ENCODE measurements around the gene FAM163B. TPM values are rescaled to one million over a fixed set of nuclear protein-coding genes. Genes with fewer than 3 reads are reported as not detected.

Gene FAM163B
- total and polyA plus RNA-seq, 2 of the 8 experiments (the other 6 are each of a cell fraction or from before 2014, with no cell fraction given): 0.63 to 1.0 TPM

DNA sequence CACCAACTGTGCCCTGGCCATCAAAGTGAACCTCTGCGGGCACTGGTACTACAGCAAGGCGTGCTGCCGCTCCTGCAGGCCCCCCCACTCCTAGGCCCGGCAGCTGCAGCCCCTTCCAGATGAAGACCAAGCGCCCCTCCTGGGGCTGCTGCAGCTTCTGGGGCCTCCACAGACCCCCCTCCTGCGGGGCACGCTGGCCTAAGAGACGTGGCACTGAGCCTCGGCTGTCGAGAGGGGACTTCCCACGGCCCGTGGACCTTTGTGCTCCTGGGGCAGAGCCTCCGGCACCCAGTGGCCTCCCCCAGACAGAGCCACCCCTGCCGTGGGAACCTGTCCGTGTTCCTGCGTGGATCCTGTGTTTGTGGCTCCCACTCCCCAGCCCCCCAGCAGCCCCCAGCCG is 34.4 kb downstream of the FAM163B start (continued):
- TF ChIP-seq, protein P1, sequence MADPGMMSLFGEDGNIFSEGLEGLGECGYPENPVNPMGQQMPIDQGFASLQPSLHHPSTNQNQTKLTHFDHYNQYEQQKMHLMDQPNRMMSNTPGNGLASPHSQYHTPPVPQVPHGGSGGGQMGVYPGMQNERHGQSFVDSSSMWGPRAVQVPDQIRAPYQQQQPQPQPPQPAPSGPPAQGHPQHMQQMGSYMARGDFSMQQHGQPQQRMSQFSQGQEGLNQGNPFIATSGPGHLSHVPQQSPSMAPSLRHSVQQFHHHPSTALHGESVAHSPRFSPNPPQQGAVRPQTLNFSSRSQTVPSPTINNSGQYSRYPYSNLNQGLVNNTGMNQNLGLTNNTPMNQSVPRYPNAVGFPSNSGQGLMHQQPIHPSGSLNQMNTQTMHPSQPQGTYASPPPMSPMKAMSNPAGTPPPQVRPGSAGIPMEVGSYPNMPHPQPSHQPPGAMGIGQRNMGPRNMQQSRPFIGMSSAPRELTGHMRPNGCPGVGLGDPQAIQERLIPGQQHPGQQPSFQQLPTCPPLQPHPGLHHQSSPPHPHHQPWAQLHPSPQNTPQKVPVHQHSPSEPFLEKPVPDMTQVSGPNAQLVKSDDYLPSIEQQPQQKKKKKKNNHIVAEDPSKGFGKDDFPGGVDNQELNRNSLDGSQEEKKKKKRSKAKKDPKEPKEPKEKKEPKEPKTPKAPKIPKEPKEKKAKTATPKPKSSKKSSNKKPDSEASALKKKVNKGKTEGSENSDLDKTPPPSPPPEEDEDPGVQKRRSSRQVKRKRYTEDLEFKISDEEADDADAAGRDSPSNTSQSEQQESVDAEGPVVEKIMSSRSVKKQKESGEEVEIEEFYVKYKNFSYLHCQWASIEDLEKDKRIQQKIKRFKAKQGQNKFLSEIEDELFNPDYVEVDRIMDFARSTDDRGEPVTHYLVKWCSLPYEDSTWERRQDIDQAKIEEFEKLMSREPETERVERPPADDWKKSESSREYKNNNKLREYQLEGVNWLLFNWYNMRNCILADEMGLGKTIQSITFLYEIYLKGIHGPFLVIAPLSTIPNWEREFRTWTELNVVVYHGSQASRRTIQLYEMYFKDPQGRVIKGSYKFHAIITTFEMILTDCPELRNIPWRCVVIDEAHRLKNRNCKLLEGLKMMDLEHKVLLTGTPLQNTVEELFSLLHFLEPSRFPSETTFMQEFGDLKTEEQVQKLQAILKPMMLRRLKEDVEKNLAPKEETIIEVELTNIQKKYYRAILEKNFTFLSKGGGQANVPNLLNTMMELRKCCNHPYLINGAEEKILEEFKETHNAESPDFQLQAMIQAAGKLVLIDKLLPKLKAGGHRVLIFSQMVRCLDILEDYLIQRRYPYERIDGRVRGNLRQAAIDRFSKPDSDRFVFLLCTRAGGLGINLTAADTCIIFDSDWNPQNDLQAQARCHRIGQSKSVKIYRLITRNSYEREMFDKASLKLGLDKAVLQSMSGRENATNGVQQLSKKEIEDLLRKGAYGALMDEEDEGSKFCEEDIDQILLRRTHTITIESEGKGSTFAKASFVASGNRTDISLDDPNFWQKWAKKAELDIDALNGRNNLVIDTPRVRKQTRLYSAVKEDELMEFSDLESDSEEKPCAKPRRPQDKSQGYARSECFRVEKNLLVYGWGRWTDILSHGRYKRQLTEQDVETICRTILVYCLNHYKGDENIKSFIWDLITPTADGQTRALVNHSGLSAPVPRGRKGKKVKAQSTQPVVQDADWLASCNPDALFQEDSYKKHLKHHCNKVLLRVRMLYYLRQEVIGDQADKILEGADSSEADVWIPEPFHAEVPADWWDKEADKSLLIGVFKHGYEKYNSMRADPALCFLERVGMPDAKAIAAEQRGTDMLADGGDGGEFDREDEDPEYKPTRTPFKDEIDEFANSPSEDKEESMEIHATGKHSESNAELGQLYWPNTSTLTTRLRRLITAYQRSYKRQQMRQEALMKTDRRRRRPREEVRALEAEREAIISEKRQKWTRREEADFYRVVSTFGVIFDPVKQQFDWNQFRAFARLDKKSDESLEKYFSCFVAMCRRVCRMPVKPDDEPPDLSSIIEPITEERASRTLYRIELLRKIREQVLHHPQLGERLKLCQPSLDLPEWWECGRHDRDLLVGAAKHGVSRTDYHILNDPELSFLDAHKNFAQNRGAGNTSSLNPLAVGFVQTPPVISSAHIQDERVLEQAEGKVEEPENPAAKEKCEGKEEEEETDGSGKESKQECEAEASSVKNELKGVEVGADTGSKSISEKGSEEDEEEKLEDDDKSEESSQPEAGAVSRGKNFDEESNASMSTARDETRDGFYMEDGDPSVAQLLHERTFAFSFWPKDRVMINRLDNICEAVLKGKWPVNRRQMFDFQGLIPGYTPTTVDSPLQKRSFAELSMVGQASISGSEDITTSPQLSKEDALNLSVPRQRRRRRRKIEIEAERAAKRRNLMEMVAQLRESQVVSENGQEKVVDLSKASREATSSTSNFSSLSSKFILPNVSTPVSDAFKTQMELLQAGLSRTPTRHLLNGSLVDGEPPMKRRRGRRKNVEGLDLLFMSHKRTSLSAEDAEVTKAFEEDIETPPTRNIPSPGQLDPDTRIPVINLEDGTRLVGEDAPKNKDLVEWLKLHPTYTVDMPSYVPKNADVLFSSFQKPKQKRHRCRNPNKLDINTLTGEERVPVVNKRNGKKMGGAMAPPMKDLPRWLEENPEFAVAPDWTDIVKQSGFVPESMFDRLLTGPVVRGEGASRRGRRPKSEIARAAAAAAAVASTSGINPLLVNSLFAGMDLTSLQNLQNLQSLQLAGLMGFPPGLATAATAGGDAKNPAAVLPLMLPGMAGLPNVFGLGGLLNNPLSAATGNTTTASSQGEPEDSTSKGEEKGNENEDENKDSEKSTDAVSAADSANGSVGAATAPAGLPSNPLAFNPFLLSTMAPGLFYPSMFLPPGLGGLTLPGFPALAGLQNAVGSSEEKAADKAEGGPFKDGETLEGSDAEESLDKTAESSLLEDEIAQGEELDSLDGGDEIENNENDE (IDR thresholded peaks at IDR 0.05; ENCODE audit: insufficient replicate concordance, low read length): no peak
- TF ChIP-seq CBX5 (IDR thresholded peaks at IDR 0.05; ENCODE audit: low read depth, low read length) (no peak), SRF (IDR thresholded peaks at IDR 0.05; ENCODE audit: low read depth, low read length) (no peak), TEAD4 (IDR thresholded peaks at IDR 0.05; ENCODE audit: low read depth, low read length) (no peak), EGR1 (IDR thresholded peaks at IDR 0.05; ENCODE audit: borderline replicate concordance, low read depth, low read length) (no peak), SAP30 (IDR thresholded peaks at IDR 0.05; ENCODE audit: insufficient read depth, insufficient replicate concordance, low read length) (no peak), POLR2AphosphoS5 (IDR thresholded peaks at IDR 0.05; ENCODE audit: low read depth, low read length) (no peak), ZNF274 (IDR thresholded peaks at IDR 0.05; ENCODE audit: borderline replicate concordance, extremely low read depth, low read length) (no peak), TAF1 (IDR thresholded peaks at IDR 0.05; ENCODE audit: low read depth, low read length) (no peak), JUN (IDR thresholded peaks at IDR 0.05; ENCODE audit: low read depth, low read length) (no peak)
- TF ChIP-seq, protein P2, sequence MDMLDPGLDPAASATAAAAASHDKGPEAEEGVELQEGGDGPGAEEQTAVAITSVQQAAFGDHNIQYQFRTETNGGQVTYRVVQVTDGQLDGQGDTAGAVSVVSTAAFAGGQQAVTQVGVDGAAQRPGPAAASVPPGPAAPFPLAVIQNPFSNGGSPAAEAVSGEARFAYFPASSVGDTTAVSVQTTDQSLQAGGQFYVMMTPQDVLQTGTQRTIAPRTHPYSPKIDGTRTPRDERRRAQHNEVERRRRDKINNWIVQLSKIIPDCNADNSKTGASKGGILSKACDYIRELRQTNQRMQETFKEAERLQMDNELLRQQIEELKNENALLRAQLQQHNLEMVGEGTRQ (IDR thresholded peaks at IDR 0.05; ENCODE audit: low read length): no peak

Measured in H1 (cell line).